A549 (cell line): Measurements from ENCODE around the gene GALNT12.

Experiments
- CHD2 ChIP-seq: fragments of 150-350 bp; IDR thresholded peaks from 2 replicates; pipeline ENCODE4 v1.6.1; 2014; ENCODE audit warnings: low read length; ENCODE audit not compliant: partially characterized antibody
- EP300 ChIP-seq, 2 experiments: fragments of >200 bp; sonication (Bioruptor Twin); formaldehyde crosslinking; IDR thresholded peaks; 2 replicates in 1 of 2; 3 replicates in 1 of 2; pipeline ENCODE4 v1.6.1; 2016 to 2017
- HOXB5 ChIP-seq: fragments of 250-450 bp; sonication (Bioruptor Pico); IDR thresholded peaks from 2 replicates; pipeline ENCODE4 v1.5.0; 2020; ENCODE audit warnings: mild to moderate bottlenecking, moderate library complexity
- JUN ChIP-seq, 2 experiments: fragments of >200 bp; sonication (Bioruptor Twin); formaldehyde crosslinking; IDR thresholded peaks; 2 replicates in 1 of 2; 3 replicates in 1 of 2; pipeline ENCODE4 v1.6.1; 2016 to 2017
- MAFK ChIP-seq: fragments of 450-650 bp; IDR thresholded peaks from 2 replicates; pipeline ENCODE4 v1.6.1; 2014; ENCODE audit not compliant: partially characterized antibody
- MAZ ChIP-seq: fragments of 150-350 bp; IDR thresholded peaks from 2 replicates; pipeline ENCODE4 v1.6.1; 2014; ENCODE audit warnings: antibody characterized with exemption, low read depth, low read length, borderline replicate concordance
- POLR2A ChIP-seq: IDR thresholded peaks from 2 replicates; pipeline ENCODE4 v1.6.1; 2012; ENCODE audit warnings: mild to moderate bottlenecking, low read length
- RFX5 ChIP-seq: fragments of 450-650 bp; IDR thresholded peaks from 2 replicates; pipeline ENCODE4 v1.7.1; 2014; ENCODE audit warnings: antibody characterized with exemption, mild to moderate bottlenecking, moderate library complexity
- TF ChIP-seq, protein P1 (sequence below): IDR thresholded peaks from 2 replicates; pipeline ENCODE4 v1.6.1; 2012
- TF ChIP-seq, protein P2 (sequence below): fragments of >200 bp; sonication (Bioruptor Twin); formaldehyde crosslinking; IDR thresholded peaks from 3 replicates; pipeline ENCODE4 v1.5.1; 2016
- TF ChIP-seq, protein P3 (sequence below): fragments of 200-600 bp; sonication (generic); IDR thresholded peaks from 2 replicates; pipeline ENCODE4 v1.6.1; 2016; ENCODE audit warnings: antibody characterized with exemption, mild to moderate bottlenecking, moderate library complexity

DNA sequence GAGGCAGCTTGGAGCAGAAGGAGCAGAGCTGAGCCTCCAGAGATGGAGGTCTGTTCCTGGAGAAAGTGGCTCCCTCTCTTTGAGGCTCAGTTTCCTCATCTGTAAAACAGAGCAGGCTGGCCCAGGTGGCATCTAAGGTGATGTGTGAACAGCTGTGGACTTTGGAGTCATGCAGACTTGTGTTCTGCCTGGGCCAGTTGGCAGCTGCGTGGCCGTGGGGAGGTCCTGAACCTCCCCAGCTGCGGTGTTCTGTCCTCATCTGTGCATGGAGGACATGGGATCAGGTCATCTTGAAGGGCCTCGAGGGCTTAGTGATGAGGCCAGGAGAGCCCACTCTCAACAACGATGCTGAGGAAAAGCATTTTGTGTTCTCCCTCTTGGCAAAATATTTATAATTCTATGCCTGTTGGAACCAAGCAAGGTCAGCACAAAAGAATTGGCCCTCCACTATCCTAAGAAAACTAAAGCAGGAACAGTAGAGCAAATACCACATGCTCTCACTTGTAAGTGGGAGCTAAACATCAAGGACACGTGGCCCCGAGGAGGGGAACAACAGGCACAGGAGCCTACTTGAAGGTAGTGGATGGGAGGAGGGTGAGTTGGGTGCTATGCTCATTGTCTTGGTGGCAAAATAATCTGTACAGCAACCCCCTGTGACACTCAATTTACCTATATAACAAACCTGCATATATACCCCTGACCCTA lies 73.0 kb downstream of the GALNT12 start:
- TF ChIP-seq, protein P1, sequence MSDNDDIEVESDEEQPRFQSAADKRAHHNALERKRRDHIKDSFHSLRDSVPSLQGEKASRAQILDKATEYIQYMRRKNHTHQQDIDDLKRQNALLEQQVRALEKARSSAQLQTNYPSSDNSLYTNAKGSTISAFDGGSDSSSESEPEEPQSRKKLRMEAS, result no peak
- TF ChIP-seq MAZ (no peak), EP300 (IDR thresholded peaks at IDR 0.05) (no peak), CHD2 (no peak), POLR2A (no peak), MAFK (no peak), JUN (IDR thresholded peaks at IDR 0.05) (no peak), HOXB5 (CRISPR knock-in tag) (no peak), RFX5 (no peak)
- TF ChIP-seq, protein P2, sequence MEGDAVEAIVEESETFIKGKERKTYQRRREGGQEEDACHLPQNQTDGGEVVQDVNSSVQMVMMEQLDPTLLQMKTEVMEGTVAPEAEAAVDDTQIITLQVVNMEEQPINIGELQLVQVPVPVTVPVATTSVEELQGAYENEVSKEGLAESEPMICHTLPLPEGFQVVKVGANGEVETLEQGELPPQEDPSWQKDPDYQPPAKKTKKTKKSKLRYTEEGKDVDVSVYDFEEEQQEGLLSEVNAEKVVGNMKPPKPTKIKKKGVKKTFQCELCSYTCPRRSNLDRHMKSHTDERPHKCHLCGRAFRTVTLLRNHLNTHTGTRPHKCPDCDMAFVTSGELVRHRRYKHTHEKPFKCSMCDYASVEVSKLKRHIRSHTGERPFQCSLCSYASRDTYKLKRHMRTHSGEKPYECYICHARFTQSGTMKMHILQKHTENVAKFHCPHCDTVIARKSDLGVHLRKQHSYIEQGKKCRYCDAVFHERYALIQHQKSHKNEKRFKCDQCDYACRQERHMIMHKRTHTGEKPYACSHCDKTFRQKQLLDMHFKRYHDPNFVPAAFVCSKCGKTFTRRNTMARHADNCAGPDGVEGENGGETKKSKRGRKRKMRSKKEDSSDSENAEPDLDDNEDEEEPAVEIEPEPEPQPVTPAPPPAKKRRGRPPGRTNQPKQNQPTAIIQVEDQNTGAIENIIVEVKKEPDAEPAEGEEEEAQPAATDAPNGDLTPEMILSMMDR, result no peak
- TF ChIP-seq, protein P3, sequence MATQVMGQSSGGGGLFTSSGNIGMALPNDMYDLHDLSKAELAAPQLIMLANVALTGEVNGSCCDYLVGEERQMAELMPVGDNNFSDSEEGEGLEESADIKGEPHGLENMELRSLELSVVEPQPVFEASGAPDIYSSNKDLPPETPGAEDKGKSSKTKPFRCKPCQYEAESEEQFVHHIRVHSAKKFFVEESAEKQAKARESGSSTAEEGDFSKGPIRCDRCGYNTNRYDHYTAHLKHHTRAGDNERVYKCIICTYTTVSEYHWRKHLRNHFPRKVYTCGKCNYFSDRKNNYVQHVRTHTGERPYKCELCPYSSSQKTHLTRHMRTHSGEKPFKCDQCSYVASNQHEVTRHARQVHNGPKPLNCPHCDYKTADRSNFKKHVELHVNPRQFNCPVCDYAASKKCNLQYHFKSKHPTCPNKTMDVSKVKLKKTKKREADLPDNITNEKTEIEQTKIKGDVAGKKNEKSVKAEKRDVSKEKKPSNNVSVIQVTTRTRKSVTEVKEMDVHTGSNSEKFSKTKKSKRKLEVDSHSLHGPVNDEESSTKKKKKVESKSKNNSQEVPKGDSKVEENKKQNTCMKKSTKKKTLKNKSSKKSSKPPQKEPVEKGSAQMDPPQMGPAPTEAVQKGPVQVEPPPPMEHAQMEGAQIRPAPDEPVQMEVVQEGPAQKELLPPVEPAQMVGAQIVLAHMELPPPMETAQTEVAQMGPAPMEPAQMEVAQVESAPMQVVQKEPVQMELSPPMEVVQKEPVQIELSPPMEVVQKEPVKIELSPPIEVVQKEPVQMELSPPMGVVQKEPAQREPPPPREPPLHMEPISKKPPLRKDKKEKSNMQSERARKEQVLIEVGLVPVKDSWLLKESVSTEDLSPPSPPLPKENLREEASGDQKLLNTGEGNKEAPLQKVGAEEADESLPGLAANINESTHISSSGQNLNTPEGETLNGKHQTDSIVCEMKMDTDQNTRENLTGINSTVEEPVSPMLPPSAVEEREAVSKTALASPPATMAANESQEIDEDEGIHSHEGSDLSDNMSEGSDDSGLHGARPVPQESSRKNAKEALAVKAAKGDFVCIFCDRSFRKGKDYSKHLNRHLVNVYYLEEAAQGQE, result no peak
